SH-SY5Y (cell line): ENCODE results near the gene UAP1L1.

ENCODE experiments used
- GATA2 ChIP-seq: IDR thresholded peaks from 2 replicates; pipeline ENCODE4 v1.6.1; 2011; ENCODE audit warnings: mild to moderate bottlenecking, low read depth, low read length
- GATA3 ChIP-seq: IDR thresholded peaks from 2 replicates; pipeline ENCODE4 v1.6.1; 2011; ENCODE audit warnings: low read depth, mild to moderate bottlenecking, low read length, moderate library complexity

Gene UAP1L1

DNA sequence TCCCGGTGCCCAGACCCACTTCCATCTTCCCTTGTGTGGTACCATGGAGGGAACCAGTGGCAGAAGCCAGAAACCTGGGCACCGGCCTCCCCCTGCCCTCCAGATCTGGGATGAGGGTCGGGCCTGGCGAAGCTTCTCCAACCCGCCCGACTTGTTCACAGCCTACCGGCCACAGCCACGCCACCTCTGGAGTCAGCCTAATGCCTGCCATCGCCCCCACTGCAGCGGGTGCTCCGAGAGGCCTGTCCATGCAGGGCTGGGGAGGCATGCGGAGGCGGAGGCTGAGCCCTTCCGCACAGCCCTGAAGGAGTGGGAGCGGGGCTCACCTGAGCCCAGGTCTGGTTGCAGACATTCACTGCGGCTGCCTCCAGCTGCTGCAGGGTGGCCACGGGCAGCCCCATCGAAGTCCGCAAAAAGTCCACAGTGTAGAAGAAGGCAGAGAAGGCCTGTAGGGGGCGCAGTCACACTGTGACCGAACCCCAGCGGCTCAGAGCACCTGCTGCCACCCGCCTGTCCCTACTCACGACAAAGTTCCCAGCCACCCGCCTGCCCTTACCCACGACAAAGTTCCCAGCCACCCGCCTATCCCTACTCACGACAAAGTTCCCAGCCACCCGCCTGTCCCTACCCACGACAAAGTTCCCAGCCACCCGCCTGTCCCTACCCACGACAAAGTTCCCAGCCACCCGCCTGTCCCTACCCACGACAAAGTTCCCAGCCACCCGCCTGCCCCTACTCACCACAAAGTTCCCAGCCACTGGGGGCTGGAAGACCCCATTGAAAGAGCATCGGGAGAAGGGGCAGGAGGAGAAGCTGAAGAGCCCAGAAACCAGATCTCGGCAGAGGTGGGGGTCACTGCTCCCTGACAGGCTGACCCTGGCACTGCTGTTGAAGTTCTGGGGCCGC is 27.5 kb upstream of the UAP1L1 start:
- TF ChIP-seq GATA2 (no peak), GATA3 (no peak)

DNA sequence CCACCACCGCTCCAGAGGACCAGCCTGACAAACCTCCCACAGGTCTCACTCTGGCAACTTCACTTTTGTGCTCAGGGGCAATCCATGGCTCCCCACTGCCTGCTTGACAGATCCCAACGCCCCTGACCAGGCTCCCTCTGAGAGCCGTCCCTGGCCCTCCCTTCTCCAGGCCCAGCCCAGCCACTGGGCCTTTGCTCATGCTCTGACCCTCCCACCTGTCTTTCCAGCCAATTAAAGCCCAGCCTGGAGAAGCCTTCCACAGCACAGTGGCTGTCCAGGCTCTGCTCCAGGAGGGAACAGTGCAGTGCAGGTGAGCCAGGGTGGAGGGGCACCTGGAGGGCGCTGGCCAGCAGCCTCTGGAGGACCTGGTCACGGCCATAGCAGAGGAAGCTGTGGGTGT is 26.7 kb upstream of the UAP1L1 start:
- TF ChIP-seq GATA3: no peak
- no peak for TF ChIP-seq GATA2

DNA sequence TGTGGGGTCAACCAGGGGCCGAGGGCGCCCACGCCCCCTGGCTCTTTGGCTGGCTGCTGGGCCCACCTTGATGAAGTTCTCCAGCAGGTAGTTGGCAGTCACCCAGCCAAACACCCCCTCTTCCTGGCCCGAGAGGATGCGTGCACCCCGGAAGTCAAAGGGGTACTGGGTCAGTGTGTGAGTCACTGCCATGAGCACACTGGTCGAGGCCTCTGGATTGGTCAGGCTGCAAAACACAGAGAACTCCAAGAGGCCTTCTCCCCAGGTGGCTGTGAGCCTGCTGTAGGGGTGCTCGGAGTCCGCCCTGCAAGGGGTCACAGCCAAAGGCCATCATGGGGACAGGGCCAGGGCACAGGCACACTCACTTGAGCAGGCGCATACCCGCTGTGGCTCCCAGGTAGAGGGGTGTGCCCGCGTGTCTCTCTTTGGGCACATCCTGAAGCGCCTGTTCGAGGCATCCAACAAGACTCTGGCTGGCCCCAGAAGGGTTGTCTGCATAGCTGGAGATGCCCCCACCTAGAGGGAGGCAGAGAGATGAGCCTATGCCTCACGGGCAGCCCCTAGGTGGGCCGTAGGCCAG is 26.1 kb upstream of the UAP1L1 start:
- TF ChIP-seq GATA2 (no peak), GATA3 (no peak)

- TF ChIP-seq GATA3 (no peak), GATA2 (no peak)
Observed at GRCh38 chr9:137052293-137052692, 25.0 kb upstream of the UAP1L1 start.

GRCh38 chr9:137052998-137053943 is 24.0 kb upstream of the UAP1L1 start:
- TF ChIP-seq GATA3 (no peak), GATA2 (no peak)

- no peak for TF ChIP-seq GATA2
- TF ChIP-seq GATA3: no peak
Observed at GRCh38 chr9:137053944-137054931, 23.1 kb upstream of the UAP1L1 start, which contains the start of gene ENTPD2. ENTPD2 (minus strand) TSS chr9:137054061; CDS start chr9:137053997, 64 bp downstream.

- TF ChIP-seq GATA3 (no peak), GATA2 (no peak)
Observed at GRCh38 chr9:137054932-137055384, 22.4 kb upstream of the UAP1L1 start.

DNA sequence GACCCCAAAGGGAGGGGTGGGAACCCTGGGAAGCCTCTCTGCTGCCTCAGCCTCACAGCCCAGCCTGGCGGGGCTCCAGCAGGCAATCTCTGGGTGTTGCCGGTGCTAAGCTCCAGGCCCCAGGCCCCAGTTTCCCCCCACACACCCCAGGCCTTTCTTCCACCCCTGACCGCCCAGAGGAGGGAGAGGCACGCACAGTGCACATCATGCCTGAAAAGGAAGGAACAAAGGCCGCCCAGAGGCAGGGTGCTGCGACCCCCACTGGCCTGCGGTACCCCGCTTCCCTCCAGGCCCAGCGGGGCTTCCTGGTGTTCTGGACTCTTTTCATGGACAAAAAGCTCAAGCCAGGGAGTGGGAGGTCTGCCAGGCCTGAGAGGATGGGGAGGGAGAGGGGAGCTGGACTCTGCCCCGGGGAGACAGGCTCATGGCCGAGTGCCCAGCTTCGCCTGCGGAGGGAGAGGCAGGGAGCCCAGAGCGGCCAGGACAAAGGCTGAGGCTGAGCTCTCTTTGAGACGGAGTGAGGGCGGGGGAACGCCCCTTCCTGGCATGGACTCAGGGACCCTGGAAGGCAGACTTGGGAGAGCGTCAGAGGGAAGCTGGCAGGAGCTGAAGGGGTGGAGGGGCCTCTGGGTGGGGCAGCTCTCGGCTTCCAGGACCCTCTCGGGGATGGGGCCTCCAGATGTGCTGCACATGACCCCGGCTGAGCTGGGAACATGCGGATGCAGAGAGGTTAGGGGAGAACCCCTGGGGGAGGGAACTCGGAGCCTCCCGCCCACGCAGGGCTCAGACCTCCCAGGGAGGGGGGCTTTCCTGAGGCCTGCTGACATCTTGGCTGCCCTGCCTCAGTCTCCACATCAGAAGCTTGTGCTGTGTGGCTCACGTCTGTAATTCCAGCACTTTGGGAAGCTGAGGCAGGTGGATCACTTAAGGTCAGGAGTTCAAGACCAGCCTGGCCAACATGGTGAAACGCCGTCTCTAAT is 21.6 kb upstream of the UAP1L1 start:
- TF ChIP-seq GATA3 (no peak), GATA2 (no peak)

DNA sequence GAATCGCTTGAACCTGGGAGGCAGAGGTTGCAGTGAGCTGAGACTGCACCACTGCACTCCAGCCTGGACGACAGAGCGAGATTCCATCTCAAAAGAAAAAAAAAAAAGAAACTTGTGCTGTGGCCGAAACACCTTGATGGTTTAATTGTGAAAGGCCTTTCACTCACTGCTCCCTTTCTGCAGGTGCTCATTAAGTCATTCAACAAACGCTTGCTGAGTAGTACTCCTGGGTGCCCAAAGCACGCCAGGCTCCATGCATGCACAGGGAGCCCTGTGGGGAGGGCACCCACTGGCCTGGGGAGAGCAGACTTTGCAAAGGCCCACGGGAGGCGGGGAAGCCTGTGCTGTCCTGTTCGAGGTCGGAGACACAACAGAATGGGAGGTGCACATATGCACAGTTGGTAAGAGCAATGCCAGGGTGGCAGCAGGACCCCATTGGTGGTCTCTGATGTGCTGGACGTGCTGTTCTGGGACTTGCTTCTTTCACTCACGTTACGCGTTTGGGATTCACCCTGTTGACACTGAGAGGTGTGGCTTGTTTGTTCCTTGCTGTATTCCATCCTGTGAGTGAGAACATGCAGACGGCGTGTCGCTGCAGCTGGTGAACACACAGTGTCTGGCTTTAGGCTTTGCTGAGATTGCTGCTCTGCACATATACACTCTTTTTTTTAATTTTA is 20.4 kb upstream of the UAP1L1 start:
- TF ChIP-seq GATA2 (no peak), GATA3 (no peak)

GRCh38 chr9:137057545-137057944 is 19.8 kb upstream of the UAP1L1 start:
- TF ChIP-seq GATA3 (no peak), GATA2 (no peak)

DNA sequence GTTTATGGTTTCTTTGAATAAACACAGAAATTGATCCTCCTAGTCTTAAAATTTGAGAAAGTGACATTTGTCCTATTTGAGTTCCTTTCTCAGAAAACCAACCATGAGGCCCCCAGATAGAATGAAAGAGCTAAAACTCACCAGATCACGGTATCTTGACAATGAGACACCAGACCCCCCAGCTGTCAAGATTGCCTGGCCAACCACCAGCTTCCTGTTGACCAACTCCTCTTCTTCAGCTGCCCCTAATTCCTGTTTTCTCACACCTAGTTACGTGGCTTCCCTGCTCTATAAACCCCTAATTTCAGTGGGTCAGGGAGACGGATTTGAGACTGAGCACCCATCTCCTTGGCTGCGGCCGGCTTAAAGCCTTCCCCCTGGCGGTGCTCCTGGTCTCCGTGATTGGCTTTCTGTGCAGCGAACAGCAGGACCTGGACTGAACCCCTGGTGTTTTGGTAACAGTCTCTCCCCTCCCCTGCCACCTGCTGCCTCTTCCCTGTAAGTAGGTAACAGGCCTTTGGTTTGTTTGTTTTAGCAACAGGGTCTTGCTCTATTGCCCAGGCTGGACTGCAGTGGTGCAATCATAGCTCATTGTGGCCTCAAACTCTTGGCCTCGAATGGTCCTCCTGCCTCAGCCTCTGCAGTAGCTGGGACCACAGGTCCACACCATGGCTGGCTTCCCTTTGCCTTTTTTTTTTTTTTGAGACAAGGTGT is 18.6 kb upstream of the UAP1L1 start:
- TF ChIP-seq GATA2 (no peak), GATA3 (no peak)

- TF ChIP-seq GATA3 (no peak), GATA2 (no peak)
Observed at GRCh38 chr9:137062384-137062783, 14.9 kb upstream of the UAP1L1 start.
